CD4-positive, alpha-beta T cell treated with Interleukin-2 at 100 ng/mL for 4 hours (primary cell): ENCODE results near the gene LRP5.

ENCODE experiments used
- DNase-seq: peaks from one replicate; pipeline ENCODE4 v3.0.0-alpha.2; 2020; ENCODE audit warnings: low spot score

Gene LRP5

GRCh38 chr11:68312117-68312779 lies at the start of gene LRP5:
Gene LRP5, plus strand, starts transcription at chr11:68312591. Its CDS starts 124 bp downstream, at chr11:68312715.
- no peak for DNase-seq

GRCh38 chr11:68263444-68264035 lies 48.9 kb upstream of the LRP5 start:
- no peak for DNase-seq

- no peak for DNase-seq
Observed at GRCh38 chr11:68264244-68264643, 48.1 kb upstream of the LRP5 start.

- DNase-seq, result no peak
Observed at GRCh38 chr11:68264741-68265540, 47.5 kb upstream of the LRP5 start.

GRCh38 chr11:68266121-68266891 lies 46.1 kb upstream of the LRP5 start:
- DNase-seq, result no peak

GRCh38 chr11:68266936-68267880 lies 45.2 kb upstream of the LRP5 start:
- DNase-seq, result no peak

- no peak for DNase-seq
Observed at GRCh38 chr11:68267881-68268240, 44.5 kb upstream of the LRP5 start.

GRCh38 chr11:68269414-68270081 lies 42.8 kb upstream of the LRP5 start:
- DNase-seq, result no peak

- no peak for DNase-seq
Observed at GRCh38 chr11:68270196-68271022, 42.0 kb upstream of the LRP5 start.

- DNase-seq, result peak; percentile 62
Observed at GRCh38 chr11:68271023-68271780, 41.2 kb upstream of the LRP5 start.

GRCh38 chr11:68271781-68272608 lies 40.4 kb upstream of the LRP5 start, which contains the start of gene C11orf24:
Gene C11orf24, minus strand, starts transcription at chr11:68271973. Its CDS starts 8,206 bp downstream, at chr11:68263767.
- peak; percentile 93 for DNase-seq

GRCh38 chr11:68273026-68273738 lies 39.2 kb upstream of the LRP5 start:
- no peak for DNase-seq

- DNase-seq, result no peak
Observed at GRCh38 chr11:68274306-68274705, 38.1 kb upstream of the LRP5 start.

GRCh38 chr11:68275721-68276507 lies 36.5 kb upstream of the LRP5 start:
- DNase-seq, result no peak

- DNase-seq, result no peak
Observed at GRCh38 chr11:68276861-68277260, 35.5 kb upstream of the LRP5 start.

GRCh38 chr11:68279676-68280075 lies 32.7 kb upstream of the LRP5 start:
- no peak for DNase-seq
